Gastrocnemius medialis (tissue), 4 donors: ENCODE data around the gene RGS8. TPM values are rescaled to one million over a fixed set of nuclear protein-coding genes. Genes with fewer than 3 reads are reported as not detected.

Experiments used
- ATAC-seq, 2 donors: fragments of 150-250 bp; one replicate each; pipeline ENCODE4 v1.9.1; 2016
- DNase-seq, 2 donors: peaks; one replicate each; pipeline ENCODE4 v3.0.0-alpha.2; 2019
- H3K27ac ChIP-seq, 4 donors: fragments of 200-600 bp; sonication (generic); 1 replicate in 1 of 4; 2 replicates in 3 of 4; pipeline ENCODE4 v1.5.1; 2016 to 2018; ENCODE audit warnings: mild to moderate bottlenecking in 2 of 4, moderate library complexity in 1 of 4
- H3K27me3 ChIP-seq, 3 donors: fragments of 200-600 bp; sonication (generic) in 2 of 3; 1 replicate in 1 of 3; 2 replicates in 2 of 3; pipeline versions ENCODE4 v1.5.1 to v1.6.0; 2016 to 2019; ENCODE audit warnings: mild to moderate bottlenecking in 1 of 3, moderate library complexity in 1 of 3
- H3K36me3 ChIP-seq, 2 donors: fragments of 200-600 bp; sonication (generic) in 1 of 2; one replicate each; pipeline ENCODE4 v1.5.1; 2017 to 2018
- H3K4me1 ChIP-seq, 2 donors: fragments of 200-600 bp; sonication (generic) in 1 of 2; one replicate each; pipeline ENCODE4 v1.5.1; 2016 to 2017; ENCODE audit warnings: mild to moderate bottlenecking in 2 of 2
- H3K4me3 ChIP-seq, 4 donors: fragments of 200-600 bp; sonication (generic) in 3 of 4; 1 replicate in 1 of 4; 2 replicates in 3 of 4; pipeline ENCODE4 v1.5.1; 2016 to 2019; ENCODE audit warnings: mild to moderate bottlenecking in 2 of 4
- H3K9me3 ChIP-seq, 3 donors: fragments of 200-600 bp; sonication (generic) in 2 of 3; 1 replicate in 1 of 3; 2 replicates in 2 of 3; pipeline ENCODE4 v1.5.1; 2016 to 2019
- CTCF ChIP-seq, 5 experiments: fragments of 450-650 bp in 3 of 5; fragments of 200-600 bp in 2 of 5; sonication (generic) in 2 of 5; IDR thresholded peaks in 4 of 5; conservative IDR thresholded peaks in 1 of 5; 1 replicate in 4 of 5; 2 replicates in 1 of 5; pipeline ENCODE4 v1.5.1; 2016 to 2019; ENCODE audit warnings: antibody characterized with exemption in 5 of 5, mild to moderate bottlenecking in 3 of 5, moderate library complexity in 3 of 5
- POLR2A ChIP-seq, 2 donors: fragments of 450-650 bp; IDR thresholded peaks; one replicate each; pipeline ENCODE4 v1.6.1; 2017; ENCODE audit warnings: antibody characterized with exemption in 2 of 2, mild to moderate bottlenecking in 2 of 2, moderate library complexity in 2 of 2
- in situ Hi-C, 4 donors: fragments of 200-750 bp; cut with MboI; loops; one replicate each; pipeline versions ENCODE4 v1.15.0 to v1.8.0; 2017; ENCODE audit warnings: low sequenced_read_pairs in 4 of 4
- intact Hi-C: fragments of 100-400 bp; cut with DNase I; formaldehyde crosslinking; loops from one replicate; pipeline ENCODE4 v1.15.1; 2023; ENCODE audit warnings: low total_unique reads
- total RNA-seq, 4 donors: library from RNA; depleted of rRNA; stranded (reverse); fragments of >200 nt; gene quantifications; one replicate each; pipeline versions ENCODE4 v1.1.0 to v1.2.3, GENCODE V29; 2016

Gene RGS8
- total RNA-seq, 4 donors from 2014 or later: not detected

- no peak overlapping the region for H3K4me3 ChIP-seq
- no peaks in the 10 kb centered on the region for H3K27me3 ChIP-seq
- H3K9me3 ChIP-seq: no peaks in the 10 kb centered on the region
- no peaks in the 10 kb centered on the region for H3K36me3 ChIP-seq
- ATAC-seq: no peak
- intact Hi-C loops (no loop called here), in situ Hi-C loops (no loop called here)
- TF ChIP-seq CTCF (IDR thresholded peaks at IDR 0.05 in 4 of 5, conservative IDR thresholded peaks at IDR 0.05 in 1 of 5): no peak
- no peaks in the 10 kb centered on the region for H3K4me1 ChIP-seq
- H3K27ac ChIP-seq: no peak overlapping the region
- no peak for DNase-seq
Measured at GRCh38 chr1:182662121-182662890, 22.1 kb downstream of the RGS8 start.

- Histone ChIP-seq H3K36me3 (no peaks in the 10 kb centered on the region), H3K27me3 (no peaks in the 10 kb centered on the region), H3K27ac (no peak overlapping the region), H3K4me3 (no peak overlapping the region), H3K9me3 (no peaks in the 10 kb centered on the region), H3K4me1 (no peaks in the 10 kb centered on the region)
- no peak for TF ChIP-seq POLR2A (IDR thresholded peaks at IDR 0.05)
- TF ChIP-seq CTCF (IDR thresholded peaks at IDR 0.05 in 4 of 5, conservative IDR thresholded peaks at IDR 0.05 in 1 of 5): no peak
- ATAC-seq (no peak), DNase-seq (no peak)
- intact Hi-C loops (no loop called here), in situ Hi-C loops (no loop called here)
Measured at GRCh38 chr1:182658055-182658454, 26.3 kb downstream of the RGS8 start.

GRCh38 chr1:182656842-182657397 is 27.5 kb downstream of the RGS8 start:
- no peak overlapping the region for H3K27ac ChIP-seq
- H3K36me3 ChIP-seq: no peaks in the 10 kb centered on the region
- H3K27me3 ChIP-seq: no peaks in the 10 kb centered on the region
- H3K4me1 ChIP-seq: no peaks in the 10 kb centered on the region
- in situ Hi-C loops (no loop called here), intact Hi-C loops (no loop called here)
- no peak overlapping the region for H3K4me3 ChIP-seq
- DNase-seq (no peak), ATAC-seq (no peak)
- H3K9me3 ChIP-seq: no peaks in the 10 kb centered on the region
- TF ChIP-seq CTCF (IDR thresholded peaks at IDR 0.05 in 4 of 5, conservative IDR thresholded peaks at IDR 0.05 in 1 of 5): no peak
- no peak for TF ChIP-seq POLR2A (IDR thresholded peaks at IDR 0.05)

GRCh38 chr1:182653986-182654385 is 30.4 kb downstream of the RGS8 start:
- in situ Hi-C loops (no loop called here), intact Hi-C loops (no loop called here)
- ATAC-seq (no peak), DNase-seq (no peak)
- Histone ChIP-seq H3K27me3 (no peaks in the 10 kb centered on the region), H3K4me3 (no peak overlapping the region), H3K27ac (no peak overlapping the region), H3K4me1 (no peaks in the 10 kb centered on the region), H3K9me3 (no peaks in the 10 kb centered on the region), H3K36me3 (no peaks in the 10 kb centered on the region)
- TF ChIP-seq CTCF (IDR thresholded peaks at IDR 0.05 in 4 of 5, conservative IDR thresholded peaks at IDR 0.05 in 1 of 5): no peak
- TF ChIP-seq POLR2A (IDR thresholded peaks at IDR 0.05): no peak
